ENCODE data around the gene GRM4.
"Not testable (repeated sequence)": the region's sequence is repeated elsewhere in the genome, so short reads cannot be mapped to it uniquely, and the experiment has no call there.

The GRM4 gene

DNA sequence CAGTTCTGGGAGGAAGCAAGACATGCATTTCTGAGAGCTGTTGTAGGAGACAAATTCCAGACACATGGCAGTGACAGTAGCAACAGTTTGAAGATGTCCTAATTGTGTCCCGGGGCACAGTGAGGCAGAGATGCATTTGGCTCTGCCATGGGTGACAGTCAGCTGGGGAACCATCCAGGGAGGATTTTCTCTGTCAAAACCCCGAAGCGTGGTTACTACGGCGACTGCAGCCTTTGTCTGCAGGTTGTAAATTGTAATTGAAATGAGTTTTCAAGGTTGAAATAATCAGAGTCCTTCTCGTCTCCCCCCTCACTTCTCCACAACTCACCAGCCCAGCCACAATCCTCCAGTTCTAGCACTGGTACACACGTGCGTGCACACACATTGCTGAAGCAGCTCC, 100.1 kb downstream of the GRM4 start:
- DNase-seq (ENCODE audit: low read depth in 2 of 2) = no peak

DNA sequence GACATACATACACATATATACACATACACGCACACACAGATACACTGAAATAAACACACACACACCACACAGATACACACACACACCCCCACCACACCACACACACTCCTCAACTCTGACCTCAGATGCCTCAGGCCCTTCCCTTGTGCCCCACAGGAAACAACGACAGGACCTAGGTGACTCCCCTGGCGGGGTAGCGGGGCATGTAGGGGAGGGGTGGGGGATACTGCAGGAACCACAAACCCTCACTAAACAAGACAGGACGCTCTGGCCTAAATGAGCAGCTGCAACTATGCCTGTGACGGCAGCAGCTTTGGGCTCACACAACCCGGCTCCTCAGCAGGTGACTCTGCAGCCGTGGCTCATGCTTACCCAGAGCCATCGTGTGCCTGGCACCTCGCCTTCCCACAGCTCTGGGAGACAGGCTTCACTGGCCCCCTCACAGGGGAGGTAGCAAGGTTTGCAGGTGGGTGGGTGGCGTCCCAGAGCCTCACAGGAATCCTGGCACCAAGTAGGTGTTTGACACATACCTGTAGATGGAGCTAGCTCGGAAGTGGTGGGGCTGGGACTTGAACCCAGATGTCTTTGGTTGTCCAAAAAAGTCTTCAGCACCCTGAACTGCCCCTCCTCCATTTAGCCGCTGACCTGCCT, 100.8 kb downstream of the GRM4 start:
- DNase-seq (ENCODE audit: low read depth in 2 of 2) = no peak

DNA sequence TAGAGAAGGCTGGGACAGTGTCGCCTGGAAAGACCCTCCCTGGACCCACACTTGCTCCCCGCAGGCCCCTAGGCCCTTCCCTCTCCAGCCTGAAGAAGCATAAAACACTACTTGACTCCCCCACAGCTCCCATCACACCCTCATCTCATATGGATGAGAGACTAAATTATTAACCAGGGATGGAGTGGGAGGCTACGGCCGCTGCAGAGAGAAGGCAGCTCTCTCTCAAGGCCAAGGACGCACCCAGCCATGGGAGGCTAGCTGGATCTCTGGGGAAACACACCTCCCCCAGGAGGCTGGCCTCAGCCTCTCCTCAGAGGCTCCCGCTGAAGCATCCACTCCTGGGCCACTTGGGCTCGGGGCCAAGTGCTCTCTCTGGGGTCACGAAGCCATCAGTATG, 102.5 kb downstream of the GRM4 start:
- no peak for DNase-seq (ENCODE audit: low read depth in 2 of 2)

DNA sequence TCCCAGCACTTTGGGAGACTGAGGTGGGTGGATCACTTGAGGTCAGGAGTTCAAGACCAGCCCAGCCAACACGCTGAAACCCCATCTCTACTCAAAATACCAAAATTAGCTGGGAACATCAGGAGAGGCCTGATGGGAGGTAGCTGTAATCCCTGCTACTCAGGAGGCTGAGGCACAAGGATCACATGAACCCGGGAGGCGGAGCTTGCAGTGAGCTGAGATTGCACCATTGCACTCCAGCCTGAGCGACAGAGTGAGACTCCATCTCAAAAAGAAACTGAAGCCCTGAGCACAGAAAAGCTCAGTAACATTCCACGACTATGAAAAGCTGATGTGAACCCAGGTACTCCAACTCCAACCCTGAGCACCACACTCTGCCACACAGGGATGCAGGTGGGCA, 103.9 kb downstream of the GRM4 start:
- DNase-seq (ENCODE audit: low read depth in 2 of 2) = not testable (repeated sequence)

- no peak for DNase-seq (ENCODE audit: low read depth in 2 of 2)
Observed at GRCh38 chr6:34041385-34041784, 104.5 kb downstream of the GRM4 start.

DNA sequence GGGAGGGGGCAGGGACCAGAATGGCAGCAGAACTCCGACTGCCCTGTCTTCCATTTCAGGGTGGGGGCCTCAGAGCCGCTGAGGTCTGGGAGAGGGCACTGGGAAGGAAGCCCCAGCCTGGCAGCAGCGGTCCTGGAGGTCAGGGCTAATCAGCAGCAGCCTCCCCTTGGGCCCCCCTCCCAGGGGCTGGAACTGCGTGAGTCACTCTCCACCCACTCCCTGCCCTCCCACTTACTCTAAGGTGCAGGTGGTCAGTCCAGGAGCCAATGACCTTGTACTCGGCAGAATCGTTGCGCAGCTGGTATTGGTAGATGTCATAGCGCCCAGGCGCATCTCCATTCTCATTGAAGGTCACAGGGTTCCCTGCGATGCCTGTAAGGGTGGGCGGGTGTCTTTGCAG, 105.9 kb downstream of the GRM4 start:
- no peak for DNase-seq (ENCODE audit: low read depth in 2 of 2)

- DNase-seq (ENCODE audit: low read depth in 2 of 2) = no peak
Observed at GRCh38 chr6:34037151-34037550, 108.7 kb downstream of the GRM4 start.

- no peak for DNase-seq (ENCODE audit: low read depth in 2 of 2)
Observed at GRCh38 chr6:34036357-34037069, 109.4 kb downstream of the GRM4 start.

- DNase-seq (ENCODE audit: low read depth in 2 of 2) = no peak
Observed at GRCh38 chr6:34035704-34036356, 110.1 kb downstream of the GRM4 start.

- no peak for DNase-seq (ENCODE audit: low read depth in 2 of 2)
Observed at GRCh38 chr6:34035161-34035560, 110.7 kb downstream of the GRM4 start.

DNA sequence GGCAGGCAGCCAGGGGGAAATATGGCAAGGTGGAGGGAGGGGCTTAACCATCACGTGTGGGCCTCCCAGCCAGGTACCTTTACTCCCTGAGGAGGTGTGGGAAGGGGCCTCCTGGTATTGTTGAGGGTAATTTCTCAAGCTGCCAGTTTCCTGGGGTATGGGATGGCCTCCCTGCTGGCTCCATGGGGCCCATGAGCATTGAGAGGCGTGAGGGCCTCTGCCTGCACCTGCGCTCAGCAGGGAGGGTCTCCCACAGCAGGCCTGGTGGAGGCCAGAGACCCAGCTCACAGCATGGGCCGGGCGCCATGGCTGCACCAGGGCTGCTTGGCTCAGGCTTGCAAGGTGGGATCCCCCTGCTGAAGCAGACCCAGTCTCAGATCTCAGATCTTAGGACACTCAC, 113.0 kb downstream of the GRM4 start:
- no peak for DNase-seq (ENCODE audit: low read depth in 2 of 2)

- no peak for DNase-seq (ENCODE audit: low read depth in 2 of 2)
Observed at GRCh38 chr6:34031625-34032383, 114.1 kb downstream of the GRM4 start.

DNA sequence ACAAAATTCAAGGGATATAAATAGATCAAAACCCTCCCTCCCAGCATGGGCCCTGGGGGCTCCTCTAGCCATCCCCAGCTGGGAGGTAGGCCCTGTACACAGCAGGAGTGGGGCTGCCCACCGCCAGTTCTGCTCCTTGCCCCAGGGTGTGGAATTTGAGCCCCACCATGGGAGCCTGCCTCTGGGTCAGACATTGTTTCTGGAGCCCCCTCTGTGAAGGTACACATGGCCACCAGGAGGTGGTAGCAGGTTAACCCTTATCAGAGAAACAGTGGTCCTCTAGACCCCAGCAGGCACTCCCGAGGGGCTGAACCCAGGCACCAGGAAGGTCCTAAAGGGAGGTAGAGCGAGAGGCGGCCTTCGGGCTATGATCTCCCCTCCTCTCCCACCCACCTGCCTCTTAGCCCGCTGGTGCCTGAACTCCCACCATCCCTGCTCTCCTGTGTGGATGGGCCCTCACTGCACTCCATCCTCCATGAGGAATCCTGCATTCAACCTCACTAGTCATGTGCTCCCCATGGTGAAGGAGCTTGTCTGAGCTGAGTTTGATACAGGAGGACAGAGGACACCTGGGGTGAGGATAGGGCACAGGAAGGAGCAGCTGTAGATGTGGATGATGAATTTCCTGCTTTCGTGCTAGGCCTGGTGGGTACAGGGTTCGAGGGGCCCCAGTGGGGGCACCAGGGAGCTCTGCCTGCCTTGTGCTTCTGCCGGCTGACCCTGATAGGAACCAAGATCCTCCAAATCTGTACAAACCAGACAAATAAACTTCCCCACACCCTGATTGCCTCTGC, 114.9 kb downstream of the GRM4 start:
- no peak for DNase-seq (ENCODE audit: low read depth in 2 of 2)

DNA sequence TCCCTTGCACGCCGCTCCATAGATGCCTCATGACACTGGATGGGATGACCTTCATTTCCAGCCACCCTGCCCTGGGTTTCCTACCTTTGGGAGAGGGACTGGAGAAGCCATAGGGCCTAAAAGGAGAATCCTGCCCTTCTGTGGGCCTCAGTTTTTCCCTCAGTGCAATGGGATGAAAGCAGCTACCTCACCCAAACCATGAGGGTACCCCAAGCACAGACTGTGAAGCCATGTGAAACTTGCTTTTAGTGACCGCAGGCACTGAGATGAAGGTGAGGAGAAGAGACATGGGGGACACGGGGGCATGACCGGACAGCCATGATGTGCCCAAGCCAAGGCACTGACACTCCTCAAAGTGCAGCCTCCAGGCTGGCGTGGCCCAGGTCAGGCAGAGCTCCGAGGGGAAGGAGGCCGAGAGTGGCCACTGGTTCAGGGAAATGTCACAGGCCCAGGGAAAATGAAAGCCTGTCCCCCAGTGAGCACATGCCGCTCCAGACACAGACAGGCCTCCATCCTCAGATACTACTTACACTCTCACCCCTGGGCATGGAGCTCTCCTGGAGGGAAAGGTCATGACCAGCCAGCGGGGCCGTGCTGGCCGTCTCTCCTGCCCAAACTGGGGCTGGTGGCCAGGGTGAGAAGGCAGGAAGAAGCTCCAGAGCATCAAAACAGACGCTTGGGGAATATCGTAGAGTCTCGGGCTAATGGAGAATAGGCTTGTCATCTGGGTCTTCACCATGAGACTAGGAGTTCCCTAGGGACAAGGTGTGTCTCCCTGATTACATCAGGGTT, 116.2 kb downstream of the GRM4 start:
- DNase-seq (ENCODE audit: low read depth in 2 of 2) = no peak

DNA sequence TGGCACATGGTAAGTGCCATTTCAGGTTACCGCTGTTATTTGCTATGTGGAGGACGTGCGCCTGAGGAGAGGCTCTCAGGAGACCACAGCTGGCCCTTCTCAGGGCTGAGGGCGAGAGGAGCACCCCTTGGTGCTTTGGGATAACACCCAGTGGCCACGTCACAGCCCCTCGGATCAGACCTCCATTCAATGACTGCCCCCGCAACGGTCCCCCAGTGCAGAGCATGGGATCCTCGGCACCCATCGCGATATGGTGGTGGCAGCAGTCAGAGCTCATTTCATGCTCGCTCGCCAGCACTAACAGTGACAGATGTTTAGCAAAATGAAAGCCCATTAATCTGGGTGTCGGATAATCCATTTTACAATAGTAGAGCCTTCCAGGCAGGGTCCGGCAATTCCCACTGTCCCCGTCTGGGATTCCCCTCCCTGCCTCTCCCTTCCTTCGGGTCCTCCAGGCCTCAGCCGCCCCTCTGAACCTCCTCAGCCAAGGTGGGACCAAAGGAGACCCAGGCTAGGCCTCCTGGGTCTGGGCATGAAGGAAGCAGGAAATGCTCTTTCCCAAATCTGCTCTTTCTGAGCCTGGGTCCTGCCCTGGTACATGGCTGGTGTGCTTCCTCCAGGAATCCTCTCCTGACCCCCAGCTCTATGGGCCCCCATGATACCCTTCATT, 117.1 kb downstream of the GRM4 start:
- no peak for DNase-seq (ENCODE audit: low read depth in 2 of 2)

- DNase-seq (ENCODE audit: low read depth in 2 of 2) = no peak
Observed at GRCh38 chr6:34027939-34028441, 117.9 kb downstream of the GRM4 start.

DNA sequence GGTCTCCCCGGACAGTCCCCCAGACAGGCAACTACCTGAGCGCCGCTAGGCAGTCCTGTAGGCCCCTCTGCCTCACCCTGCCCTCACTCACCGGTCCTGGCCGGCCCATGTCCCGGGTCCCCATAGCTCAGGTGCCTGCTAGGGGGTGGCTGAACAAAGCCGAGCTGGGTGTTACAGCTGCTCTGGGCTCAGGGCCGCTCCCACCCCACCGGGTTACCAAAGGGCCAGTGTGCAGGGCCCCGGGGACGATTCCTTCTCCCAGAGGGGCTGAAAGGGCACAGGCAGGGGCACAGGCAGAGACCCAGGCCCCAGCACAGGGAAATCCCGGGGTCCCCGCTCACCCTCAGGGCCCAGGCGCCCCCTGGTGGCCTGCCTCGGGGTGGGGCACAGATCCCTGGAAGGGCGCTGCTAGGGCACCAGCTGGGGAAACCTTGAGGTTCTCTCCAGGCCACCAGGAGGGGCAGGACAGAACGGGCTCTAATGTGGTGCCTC, 118.4 kb downstream of the GRM4 start:
- DNase-seq (ENCODE audit: low read depth in 2 of 2) = peak; percentile 19 to 28

DNA sequence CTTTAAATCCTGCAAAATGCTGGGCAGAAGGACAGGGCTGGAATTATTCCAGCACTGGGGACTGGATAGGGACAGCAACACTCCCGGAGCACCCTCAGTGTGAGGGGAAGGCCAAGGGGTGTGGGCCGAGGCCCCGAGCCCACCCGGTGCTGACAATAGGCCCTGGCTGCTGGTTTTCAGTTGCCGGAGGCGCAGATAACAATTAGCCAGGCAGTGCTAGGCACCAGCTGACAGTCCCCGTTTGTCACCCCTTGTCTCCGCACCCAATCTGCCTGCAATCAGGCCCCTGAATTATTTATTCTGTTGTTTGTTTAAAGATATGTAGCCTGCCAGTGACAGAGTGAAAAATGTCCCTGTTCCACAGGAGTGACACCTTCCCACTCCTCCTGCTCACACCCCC, 120.0 kb downstream of the GRM4 start:
- no peak for DNase-seq (ENCODE audit: low read depth in 2 of 2)

DNA sequence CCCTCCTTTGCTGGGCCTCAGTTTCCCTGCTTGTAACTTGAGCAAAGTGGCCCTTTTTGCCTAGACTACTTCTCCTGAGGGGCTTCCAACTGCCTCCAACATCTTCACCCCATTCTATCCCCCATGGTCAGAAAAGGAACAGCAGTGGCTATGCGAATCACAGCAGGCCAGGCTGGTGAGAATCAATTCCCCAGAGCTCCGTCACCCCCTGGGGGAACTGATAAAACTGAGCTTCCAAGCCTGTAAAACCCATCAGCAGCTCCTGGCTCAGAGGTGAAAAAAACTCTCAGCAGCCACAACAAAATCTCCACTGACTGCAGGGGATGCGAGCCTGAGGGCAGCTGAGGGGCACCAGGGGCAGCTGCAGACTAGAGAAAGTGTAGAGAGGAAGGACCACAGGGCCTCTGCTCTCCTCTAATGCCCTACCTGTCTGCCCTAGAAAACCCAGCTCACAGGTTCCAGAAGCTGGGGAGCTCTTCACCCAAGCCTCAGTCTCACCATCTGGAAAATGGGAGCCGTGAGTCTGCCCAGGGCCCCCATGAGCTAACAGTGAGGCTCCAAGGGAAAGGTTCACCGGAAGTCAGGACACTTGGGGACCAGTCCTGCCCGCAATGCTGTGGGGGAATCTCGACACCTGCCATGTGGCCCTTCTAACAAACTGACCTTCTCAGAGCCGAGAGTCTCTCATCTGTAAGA, 120.6 kb downstream of the GRM4 start:
- no peak for DNase-seq (ENCODE audit: low read depth in 2 of 2)
